Activated naive CD4-positive, alpha-beta T cell treated with anti-CD3 and anti-CD28 coated beads, Interleukin-2, amount 50 U/mL, for 24 hours (primary cell): ENCODE results near the gene CXXC1.
"Not testable (repeated sequence)": the region's sequence is repeated elsewhere in the genome, so short reads cannot be mapped to it uniquely, and the experiment has no call there.

Experiments
- H3K27ac Mint-ChIP-seq: one replicate; pipeline ENCODE4 v1.8.0; 2021; ENCODE audit warnings: mild to moderate bottlenecking, mixed read lengths
- H3K27me3 Mint-ChIP-seq: one replicate; pipeline ENCODE4 v1.8.0; 2021; ENCODE audit warnings: mixed read lengths
- H3K36me3 Mint-ChIP-seq: one replicate; pipeline ENCODE4 v1.8.0; 2021; ENCODE audit warnings: mixed read lengths
- H3K4me1 Mint-ChIP-seq: one replicate; pipeline ENCODE4 v1.8.0; 2021; ENCODE audit warnings: mixed read lengths
- H3K4me3 Mint-ChIP-seq: one replicate; pipeline ENCODE4 v1.8.0; 2021; ENCODE audit warnings: mild to moderate bottlenecking, mixed read lengths
- H3K9me3 Mint-ChIP-seq: one replicate; pipeline ENCODE4 v1.8.0; 2021; ENCODE audit warnings: mixed read lengths

The CXXC1 gene

DNA sequence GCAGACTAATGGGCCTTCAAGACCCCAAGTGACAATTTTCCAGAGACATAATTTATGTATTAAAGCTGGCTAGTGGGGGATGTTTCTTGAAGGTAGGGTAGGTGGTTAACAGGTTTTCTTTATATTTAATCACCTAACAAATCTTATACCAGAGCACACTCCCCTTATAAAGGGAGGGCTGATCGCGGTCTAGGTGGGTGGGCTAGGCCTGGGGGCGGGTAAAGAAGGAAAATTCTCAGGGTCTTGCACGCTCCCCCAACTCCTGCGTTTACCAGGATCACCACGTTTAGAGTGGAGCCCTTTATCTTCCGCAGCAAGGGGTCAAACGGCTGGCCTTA lies 19.9 kb upstream of the CXXC1 start:
- Mint-ChIP-seq H3K4me3 (peak overlapping the region; percentile 96), H3K36me3 (no peaks in the 10 kb centered on the region), H3K9me3 (peaks cover 4% of the 10 kb centered on the region), H3K27ac (peak overlapping the region; percentile 73), H3K27me3 (peaks cover 3% of the 10 kb centered on the region), H3K4me1 (peaks cover 13% of the 10 kb centered on the region)

DNA sequence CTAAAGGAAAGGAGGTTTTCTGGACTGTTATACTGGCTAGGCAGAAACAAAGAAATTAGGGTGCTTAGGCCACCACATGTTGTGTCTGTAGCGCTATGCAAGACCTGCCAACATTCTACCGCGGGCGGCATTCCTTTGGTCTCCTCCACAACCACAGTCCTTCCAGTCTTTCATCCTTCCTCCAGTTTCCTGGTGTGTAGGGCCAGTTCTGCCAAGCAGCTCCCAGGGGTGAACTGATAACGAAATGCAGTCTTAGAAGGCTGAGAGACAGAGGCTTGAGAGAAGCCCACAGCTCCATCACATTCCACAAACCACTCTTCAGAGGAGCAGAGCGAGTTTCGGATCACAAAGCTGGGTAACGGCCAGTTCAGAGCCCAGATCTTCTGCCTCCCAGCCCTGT lies 19.5 kb upstream of the CXXC1 start:
- peaks cover 4% of the 10 kb centered on the region for H3K9me3 Mint-ChIP-seq
- no peaks in the 10 kb centered on the region for H3K36me3 Mint-ChIP-seq
- peaks cover 3% of the 10 kb centered on the region for H3K27me3 Mint-ChIP-seq
- peaks cover 13% of the 10 kb centered on the region for H3K4me1 Mint-ChIP-seq
- H3K27ac Mint-ChIP-seq, result no peak overlapping the region
- H3K4me3 Mint-ChIP-seq, result peak overlapping the region; percentile 82

DNA sequence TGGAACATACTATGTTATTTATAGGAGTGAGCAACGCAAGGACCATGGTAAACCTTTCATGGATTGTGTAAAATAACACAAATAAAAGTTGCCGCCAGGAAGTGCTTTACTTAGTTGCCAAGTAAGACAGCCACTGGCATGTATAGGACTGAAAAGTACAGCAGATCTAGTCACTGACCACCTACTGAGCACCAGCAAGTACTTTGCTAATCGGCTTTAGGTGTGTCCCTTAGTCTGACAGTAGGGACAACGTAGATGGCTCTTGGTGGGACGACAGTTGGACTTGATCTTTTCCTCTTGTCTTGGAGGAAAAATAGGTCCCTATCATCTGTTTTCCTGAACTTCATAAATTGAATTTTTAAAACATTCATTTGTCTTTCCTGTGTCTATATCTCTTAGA lies 13.6 kb upstream of the CXXC1 start:
- H3K4me3 Mint-ChIP-seq, result no peak overlapping the region
- peaks cover 9% of the 10 kb centered on the region for H3K27me3 Mint-ChIP-seq
- H3K36me3 Mint-ChIP-seq, result no peaks in the 10 kb centered on the region
- H3K4me1 Mint-ChIP-seq, result peaks cover 9% of the 10 kb centered on the region
- H3K27ac Mint-ChIP-seq, result no peak overlapping the region
- H3K9me3 Mint-ChIP-seq, result peaks cover 4% of the 10 kb centered on the region

DNA sequence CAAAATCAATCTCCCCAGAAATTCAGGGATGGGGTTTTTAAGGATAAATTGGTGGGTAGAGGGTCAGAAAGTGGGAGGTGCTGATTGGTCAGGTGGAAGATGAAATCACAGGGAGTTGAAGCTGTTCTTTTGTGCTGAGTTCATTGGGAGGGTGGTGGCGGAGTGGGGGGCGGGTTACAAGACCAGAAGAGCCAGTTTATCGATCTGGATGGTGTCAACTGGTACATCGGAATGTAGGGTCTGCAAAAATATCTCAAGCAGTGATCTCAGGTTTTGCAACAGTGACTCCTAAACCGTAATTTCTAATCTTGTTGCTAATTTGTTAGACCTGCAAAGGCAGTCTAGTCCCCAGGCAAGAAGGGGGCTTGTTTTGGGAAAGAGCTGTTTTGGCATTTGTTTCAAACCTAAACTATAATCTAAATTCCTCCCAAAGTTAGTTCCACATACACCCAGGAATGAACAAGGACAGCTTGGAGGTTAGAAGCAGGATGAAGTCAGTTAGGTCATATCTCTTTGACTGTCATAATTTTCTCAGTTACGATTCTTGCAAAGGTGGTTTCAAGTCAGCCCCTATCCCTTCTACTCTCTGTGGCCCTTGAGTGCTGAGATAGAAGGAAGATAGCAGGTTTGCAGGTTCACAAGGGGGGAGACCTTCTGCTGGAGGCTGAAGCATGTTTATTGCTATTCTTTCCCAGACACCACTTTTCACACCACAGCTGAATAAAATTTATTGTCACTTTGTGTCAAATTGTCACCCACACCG lies 12.3 kb upstream of the CXXC1 start:
- Mint-ChIP-seq H3K27me3 (peaks cover 6% of the 10 kb centered on the region), H3K9me3 (no peaks in the 10 kb centered on the region), H3K27ac (no peak overlapping the region), H3K36me3 (no peaks in the 10 kb centered on the region), H3K4me3 (peak overlapping the region; percentile 19), H3K4me1 (peaks cover 9% of the 10 kb centered on the region)

DNA sequence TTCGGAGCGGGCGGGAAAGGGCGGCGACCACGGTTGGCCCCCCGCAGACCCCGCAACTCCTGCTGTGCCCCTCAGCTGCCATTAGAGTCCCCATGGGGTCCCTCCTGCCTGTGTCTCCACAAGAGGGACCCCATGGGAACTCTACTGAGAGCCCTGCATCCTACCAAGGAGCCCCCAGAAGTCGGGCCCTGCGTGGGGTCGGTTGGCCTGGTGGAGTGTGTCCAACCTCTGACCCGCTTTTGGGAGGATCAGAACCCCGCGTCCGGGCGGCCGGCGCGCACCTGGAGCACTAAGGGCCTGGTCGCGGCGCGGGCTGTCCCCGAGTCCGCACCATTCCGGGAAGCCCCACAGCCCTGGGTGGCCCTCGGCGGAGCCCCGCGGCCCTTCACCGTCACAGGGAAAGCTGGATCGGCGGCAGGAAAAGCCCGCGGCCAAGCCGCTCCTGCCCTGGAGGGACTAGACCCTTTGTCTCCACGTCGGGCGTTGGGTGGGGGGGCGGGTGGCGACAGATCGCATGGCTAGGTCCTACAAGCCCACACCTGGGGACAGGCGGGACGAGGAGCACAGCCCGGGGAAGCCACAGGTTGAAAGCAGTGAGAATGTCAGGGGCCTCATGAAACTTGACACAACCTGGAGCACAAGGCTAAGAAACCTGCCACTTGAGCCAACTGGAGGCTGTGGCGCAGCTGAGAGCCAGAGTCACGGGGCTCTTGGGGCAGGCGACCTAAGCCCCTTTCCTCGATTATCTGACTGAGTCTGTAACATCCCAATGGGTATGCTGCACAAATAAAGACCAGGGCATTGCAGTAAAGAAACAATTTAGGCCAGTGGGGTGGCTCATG lies 11.2 kb upstream of the CXXC1 start:
- Mint-ChIP-seq H3K4me1 (peaks cover 9% of the 10 kb centered on the region), H3K27ac (no peak overlapping the region), H3K9me3 (no peaks in the 10 kb centered on the region), H3K4me3 (peak overlapping the region; percentile 87), H3K27me3 (peaks cover 6% of the 10 kb centered on the region), H3K36me3 (no peaks in the 10 kb centered on the region)

DNA sequence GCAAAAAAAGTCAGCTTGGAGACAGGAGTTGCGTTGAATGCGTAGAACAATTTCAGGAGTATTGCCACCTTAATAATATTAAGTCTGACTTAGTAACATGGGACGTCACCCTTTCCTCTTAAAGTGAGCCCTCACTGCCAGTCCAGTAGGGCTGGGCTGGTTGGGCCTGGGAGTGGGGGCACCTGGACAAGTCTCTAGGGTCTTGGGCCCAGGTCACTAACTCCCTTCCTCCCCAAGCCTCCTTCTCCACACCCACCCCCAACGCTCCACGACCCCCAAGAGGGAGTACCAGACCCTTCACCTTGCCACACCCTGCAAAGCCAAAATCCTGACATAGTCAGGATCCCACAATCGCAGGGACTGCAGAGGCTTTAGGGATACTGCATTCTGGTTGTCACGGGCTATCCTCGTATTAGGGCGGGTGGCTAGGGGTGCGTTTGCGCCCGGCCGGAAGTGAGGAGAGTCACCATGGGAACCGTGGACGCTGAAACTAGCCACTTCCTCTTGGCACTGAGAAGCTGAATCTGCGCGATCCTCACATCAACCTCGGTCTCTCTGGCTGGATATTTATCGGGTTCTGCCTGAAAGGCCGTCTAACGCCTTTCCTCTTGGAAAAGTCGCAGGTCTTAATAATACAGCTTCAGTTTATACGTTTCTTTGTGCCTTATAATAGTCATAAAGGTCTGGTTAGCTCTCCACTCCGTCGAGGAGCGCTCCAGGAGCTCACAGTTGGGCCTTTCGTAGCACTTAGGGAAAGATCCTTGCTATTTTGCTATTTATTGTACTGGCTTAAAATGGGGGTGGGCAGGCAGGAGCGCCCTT lies 10.3 kb upstream of the CXXC1 start:
- H3K27me3 Mint-ChIP-seq, result peaks cover 6% of the 10 kb centered on the region

DNA sequence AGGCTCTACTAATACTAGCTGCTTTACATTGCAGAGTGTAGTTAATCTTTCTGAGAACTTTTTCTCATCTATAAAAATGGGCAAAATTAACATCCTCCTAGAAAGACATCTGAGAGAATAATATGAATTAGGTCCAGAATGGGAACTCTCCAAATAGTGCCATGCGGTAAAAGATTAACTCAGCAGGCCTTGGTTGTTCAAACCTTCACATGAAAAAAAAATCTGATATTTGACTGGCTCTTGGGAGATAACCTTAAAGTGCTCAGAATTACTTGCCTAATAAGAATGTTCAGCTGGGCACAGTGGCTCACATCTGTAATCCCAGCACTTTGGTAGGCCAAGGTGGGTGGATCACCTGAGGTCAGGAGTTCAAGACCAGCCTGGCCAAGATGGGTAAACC lies 5.5 kb upstream of the CXXC1 start:
- Mint-ChIP-seq H3K4me1 (peaks cover 14% of the 10 kb centered on the region), H3K4me3 (no peak overlapping the region), H3K9me3 (no peaks in the 10 kb centered on the region), H3K27ac (no peak overlapping the region), H3K27me3 (no peaks in the 10 kb centered on the region), H3K36me3 (no peaks in the 10 kb centered on the region)

More for the DNA sequence above, 10.3 kb upstream of the CXXC1 start:
- Mint-ChIP-seq H3K4me1 (peaks cover 9% of the 10 kb centered on the region), H3K9me3 (no peaks in the 10 kb centered on the region), H3K4me3 (peak overlapping the region; percentile 87), H3K27ac (peak overlapping the region; percentile 23), H3K36me3 (no peaks in the 10 kb centered on the region)

DNA sequence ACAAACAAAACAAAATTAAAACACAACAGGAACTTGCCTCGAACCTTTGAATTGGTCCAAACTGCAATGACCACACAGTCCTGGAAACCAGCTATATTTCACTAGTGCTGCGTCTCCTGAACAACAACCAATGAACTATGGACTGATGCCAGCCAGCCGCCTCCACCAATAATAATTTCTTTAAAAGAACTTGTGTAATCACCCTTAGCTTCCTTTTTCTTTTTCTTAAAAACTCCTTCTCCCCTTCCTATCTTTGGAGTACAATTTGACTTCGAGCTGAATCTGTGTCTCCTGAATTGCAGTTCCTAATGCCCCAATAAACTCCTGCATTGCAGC lies 1.6 kb upstream of the CXXC1 start:
- Mint-ChIP-seq H3K27ac (peak overlapping the region; percentile 91), H3K4me1 (peaks cover 24% of the 10 kb centered on the region), H3K9me3 (no peaks in the 10 kb centered on the region), H3K36me3 (peaks cover 11% of the 10 kb centered on the region), H3K27me3 (no peaks in the 10 kb centered on the region), H3K4me3 (peak overlapping the region; percentile 83)

DNA sequence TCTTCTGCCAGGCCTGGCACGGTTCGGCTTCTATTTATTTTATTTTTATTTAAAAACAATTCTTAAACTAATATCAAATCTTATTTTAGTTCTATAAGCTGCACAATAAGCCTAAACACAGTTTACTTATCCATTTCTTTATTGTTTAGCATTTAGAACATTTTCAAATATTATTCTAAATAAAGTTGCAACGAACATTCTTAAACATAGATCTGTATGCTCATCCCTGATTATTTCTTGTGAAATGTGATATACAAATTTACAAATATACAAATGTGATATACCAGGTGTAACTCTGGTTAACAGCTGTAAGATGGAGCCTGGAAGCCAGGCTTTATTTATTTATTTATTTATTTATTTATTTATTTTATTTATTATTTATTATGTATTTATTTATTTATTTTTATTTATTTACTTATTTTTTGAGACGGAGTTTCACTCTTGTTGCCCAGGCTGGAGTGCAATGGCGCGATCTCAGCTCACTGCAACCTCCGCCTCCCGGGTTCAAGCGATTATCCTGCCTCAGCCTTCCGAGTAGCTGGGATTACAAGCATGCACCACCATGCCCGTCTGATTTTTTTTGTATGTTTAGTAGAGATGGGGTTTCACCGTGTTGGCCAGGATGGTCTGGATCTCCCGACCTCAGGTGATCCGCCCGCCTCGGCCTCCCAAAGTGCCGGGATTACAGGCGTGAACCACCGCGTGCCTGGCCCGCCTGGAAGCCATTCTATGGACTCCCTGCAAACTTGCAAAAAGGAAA lies 1.0 kb upstream of the CXXC1 start:
- H3K4me1 Mint-ChIP-seq, result peaks cover 24% of the 10 kb centered on the region
- not testable (repeated sequence) for H3K9me3 Mint-ChIP-seq, H3K27me3 Mint-ChIP-seq

DNA sequence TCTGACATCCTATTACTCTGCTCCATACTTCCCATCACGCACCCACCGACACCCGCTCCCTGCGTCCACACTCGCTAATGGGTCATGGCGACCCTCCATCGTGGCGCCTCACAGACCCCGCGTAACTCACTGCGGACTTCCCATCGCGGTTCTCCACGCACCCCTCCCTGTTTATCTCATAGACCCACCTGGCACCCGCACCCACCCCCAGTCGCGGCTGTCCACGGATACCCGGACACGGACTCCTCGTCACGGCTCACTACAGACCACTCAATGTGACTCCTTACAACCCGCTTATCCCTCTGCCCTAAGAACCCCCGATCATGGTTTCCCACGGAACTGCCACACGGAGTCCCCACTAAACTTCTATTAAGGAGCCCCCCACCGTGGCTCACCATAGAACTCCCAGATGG lies 458 bp downstream of the CXXC1 start:
- Mint-ChIP-seq H3K36me3 (peaks cover 22% of the 10 kb centered on the region), H3K4me3 (peak overlapping the region; percentile 99), H3K27ac (peak overlapping the region; percentile 99), H3K4me1 (peaks cover 32% of the 10 kb centered on the region), H3K27me3 (no peaks in the 10 kb centered on the region), H3K9me3 (no peaks in the 10 kb centered on the region)

More for the DNA sequence above, 1.0 kb upstream of the CXXC1 start:
- Mint-ChIP-seq H3K36me3 (peaks cover 14% of the 10 kb centered on the region), H3K4me3 (peak overlapping the region; percentile 99), H3K27ac (peak overlapping the region; percentile 99)

DNA sequence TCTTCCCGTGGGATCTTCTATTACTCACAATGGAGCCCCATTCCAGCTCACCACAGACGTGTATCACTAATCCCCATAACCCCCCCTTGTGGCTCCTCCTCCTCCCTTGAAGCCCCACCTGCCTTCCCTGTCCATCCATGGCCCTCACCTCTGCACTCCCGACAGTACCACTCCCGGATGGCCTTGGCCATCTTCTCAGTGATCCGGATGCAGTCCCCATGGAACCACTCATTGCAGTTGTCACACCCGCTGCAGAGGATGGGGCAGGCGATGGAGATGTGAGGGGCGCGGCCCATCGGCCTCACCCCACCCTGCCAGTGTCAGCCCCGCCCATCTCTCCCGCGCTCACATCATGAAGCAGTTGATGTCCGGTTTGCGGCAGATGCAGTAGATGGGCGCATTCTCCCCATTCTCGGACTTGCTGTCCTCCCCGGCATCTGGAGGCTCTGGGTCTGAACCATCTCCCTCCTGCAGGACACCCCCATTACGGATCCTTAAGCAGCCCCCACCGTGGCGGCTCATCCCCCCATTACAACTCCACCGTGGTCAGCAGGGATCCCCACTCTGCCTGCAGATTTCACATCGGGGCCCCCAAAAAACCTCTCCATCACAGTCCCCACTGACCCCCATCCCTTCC lies 983 bp downstream of the CXXC1 start:
- peaks cover 22% of the 10 kb centered on the region for H3K36me3 Mint-ChIP-seq
- H3K27ac Mint-ChIP-seq, result peak overlapping the region; percentile 99
- no peaks in the 10 kb centered on the region for H3K9me3 Mint-ChIP-seq
- peaks cover 32% of the 10 kb centered on the region for H3K4me1 Mint-ChIP-seq
- no peaks in the 10 kb centered on the region for H3K27me3 Mint-ChIP-seq
- H3K4me3 Mint-ChIP-seq, result peak overlapping the region; percentile 99

DNA sequence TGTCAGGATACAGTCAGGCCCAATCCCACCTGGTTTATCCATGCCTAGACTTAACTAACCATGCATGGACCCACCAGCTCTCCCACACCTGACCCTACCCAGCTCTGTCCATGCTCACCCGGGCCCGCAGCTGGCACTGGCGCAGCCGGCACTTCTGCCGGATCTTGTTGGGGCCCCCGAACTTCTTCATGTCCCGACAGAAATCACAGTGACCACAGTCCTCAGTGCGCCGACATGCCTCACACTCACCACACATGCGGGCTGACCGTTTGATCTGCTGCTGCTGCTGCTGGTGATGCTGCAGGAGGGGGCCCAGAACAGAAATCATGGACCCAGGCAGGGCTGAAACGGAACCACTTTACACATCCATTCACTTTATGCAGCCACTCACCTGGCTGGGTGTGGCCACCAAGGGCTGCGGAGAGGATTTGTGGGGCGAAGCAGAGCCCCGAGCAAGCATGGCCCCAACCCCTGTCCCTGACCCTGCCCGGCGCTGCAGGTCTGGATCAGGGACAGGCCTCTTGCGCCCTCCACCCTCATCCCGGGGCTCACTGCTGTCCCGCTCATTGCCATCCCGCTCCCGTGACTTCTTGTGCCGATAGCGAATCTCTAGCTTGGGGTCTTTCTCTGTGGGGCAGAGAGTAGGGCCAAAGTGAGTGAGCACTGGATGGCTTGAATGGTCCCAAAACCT lies 1.7 kb downstream of the CXXC1 start:
- Mint-ChIP-seq H3K4me1 (peaks cover 33% of the 10 kb centered on the region), H3K27me3 (no peaks in the 10 kb centered on the region), H3K27ac (peak overlapping the region; percentile 51), H3K9me3 (no peaks in the 10 kb centered on the region), H3K36me3 (peaks cover 22% of the 10 kb centered on the region), H3K4me3 (peak overlapping the region; percentile 99)

DNA sequence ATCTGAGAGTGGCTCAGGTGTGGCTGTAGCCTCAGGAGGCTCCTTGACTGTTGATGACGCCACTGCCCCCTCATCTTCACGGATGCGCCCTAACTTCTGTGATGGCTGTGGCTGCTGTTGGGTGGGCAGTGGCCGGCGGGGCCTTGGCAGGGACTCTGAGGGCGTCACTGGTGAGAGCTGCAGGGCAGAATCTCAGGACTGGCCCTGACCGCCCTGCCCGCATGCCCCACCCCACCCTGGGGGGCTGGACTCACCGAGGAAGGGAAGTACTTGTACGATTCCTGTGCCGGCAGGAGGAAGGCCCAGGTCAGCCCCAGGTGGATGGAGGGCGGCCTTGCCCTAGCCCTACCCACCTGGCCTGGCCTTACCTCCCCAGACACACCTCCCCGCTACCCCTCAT lies 2.4 kb downstream of the CXXC1 start:
- H3K4me1 Mint-ChIP-seq, result peaks cover 40% of the 10 kb centered on the region
- H3K9me3 Mint-ChIP-seq, result no peaks in the 10 kb centered on the region
- H3K27me3 Mint-ChIP-seq, result no peaks in the 10 kb centered on the region
- H3K4me3 Mint-ChIP-seq, result no peak overlapping the region
- H3K36me3 Mint-ChIP-seq, result peaks cover 22% of the 10 kb centered on the region
- H3K27ac Mint-ChIP-seq, result peak overlapping the region; percentile 1

DNA sequence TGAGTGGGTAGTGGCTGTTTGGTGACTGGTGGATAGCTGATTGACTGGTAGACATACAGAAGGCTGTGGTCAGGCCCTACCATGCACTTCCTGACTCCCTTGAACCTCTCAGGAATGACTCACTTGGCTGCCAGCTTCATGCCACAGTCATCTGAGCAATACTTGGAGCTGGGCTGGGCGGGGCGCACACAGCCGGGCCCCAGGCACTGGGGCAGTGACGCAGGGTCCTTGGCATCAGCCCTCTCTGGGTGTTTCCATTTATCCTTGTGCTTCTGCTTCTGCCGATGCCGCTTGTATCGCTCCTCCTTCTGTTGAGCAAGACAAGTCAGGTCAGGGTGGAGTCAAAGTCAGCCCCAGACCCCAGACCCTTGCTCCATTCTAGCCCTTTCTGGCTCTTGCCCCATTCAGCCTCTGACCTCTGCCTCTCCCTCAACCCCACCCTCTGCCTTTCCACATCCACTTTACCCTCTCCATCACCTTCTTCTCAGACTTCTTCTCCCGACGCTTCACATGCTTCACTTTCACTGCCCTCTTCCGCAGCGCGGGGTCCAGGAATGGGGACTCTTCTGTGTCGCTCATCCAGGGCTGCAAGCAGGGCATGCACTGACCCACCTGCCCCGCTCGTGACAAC lies 3.1 kb downstream of the CXXC1 start:
- Mint-ChIP-seq H3K27me3 (no peaks in the 10 kb centered on the region), H3K4me3 (peak overlapping the region; percentile 62), H3K27ac (peak overlapping the region; percentile 88)

More for the DNA sequence above, 3.1 kb downstream of the CXXC1 start:
- H3K4me1 Mint-ChIP-seq, result peaks cover 44% of the 10 kb centered on the region
- peaks cover 22% of the 10 kb centered on the region for H3K36me3 Mint-ChIP-seq
- H3K9me3 Mint-ChIP-seq, result no peaks in the 10 kb centered on the region
